ENCODE measurements around the gene ZNF219.
A peak's percentile ranks its signal among the peaks of the same experiment; 100 is the strongest.

ZNF219 gene

DNA sequence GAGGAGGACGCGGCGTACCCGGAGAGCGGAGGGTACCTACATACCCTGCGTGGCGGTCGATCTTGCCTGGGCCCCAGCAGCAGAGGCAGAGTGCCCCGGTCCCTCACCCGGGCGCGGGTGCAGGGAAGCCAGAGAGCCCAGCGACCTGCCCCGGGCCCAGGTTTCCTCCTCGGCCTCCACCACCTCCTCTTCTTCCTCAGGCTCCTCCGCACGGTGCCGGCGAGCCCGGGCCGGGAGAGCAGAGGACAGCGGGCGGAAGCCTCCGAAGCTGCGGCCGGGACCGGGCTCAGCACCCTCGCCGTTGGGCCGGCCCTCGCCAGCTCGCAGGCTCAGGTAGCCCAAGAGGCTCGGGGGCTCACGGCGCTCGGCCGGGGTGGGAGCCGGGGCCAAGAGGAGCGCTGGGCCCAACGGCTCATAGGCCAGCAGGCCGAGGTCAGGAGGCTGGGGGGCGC lies 6.6 kb downstream of the ZNF219 start:
- H3K79me2 ChIP-seq (ENCODE audit: insufficient read depth, low read length), result no peaks in the 10 kb centered on the region
- H3K4me3 ChIP-seq (ENCODE audit: low read depth in 1 of 2, low read length in 2 of 2), result no peak overlapping the region
- H3K27ac ChIP-seq (ENCODE audit: low read length), result no peak overlapping the region
- H4K20me1 ChIP-seq (ENCODE audit: insufficient read depth, low read length), result peaks cover 8% of the 10 kb centered on the region
- no peak for TF ChIP-seq EZH2 (IDR thresholded peaks at IDR 0.05; ENCODE audit: borderline replicate concordance, low read depth, low read length, severe bottlenecking)
- TF ChIP-seq, protein P1, sequence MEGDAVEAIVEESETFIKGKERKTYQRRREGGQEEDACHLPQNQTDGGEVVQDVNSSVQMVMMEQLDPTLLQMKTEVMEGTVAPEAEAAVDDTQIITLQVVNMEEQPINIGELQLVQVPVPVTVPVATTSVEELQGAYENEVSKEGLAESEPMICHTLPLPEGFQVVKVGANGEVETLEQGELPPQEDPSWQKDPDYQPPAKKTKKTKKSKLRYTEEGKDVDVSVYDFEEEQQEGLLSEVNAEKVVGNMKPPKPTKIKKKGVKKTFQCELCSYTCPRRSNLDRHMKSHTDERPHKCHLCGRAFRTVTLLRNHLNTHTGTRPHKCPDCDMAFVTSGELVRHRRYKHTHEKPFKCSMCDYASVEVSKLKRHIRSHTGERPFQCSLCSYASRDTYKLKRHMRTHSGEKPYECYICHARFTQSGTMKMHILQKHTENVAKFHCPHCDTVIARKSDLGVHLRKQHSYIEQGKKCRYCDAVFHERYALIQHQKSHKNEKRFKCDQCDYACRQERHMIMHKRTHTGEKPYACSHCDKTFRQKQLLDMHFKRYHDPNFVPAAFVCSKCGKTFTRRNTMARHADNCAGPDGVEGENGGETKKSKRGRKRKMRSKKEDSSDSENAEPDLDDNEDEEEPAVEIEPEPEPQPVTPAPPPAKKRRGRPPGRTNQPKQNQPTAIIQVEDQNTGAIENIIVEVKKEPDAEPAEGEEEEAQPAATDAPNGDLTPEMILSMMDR (IDR thresholded peaks at IDR 0.05; ENCODE audit: borderline replicate concordance, extremely low read depth, low read length, poor library complexity, severe bottlenecking), result no peak
- no peak for ATAC-seq (ENCODE audit: insufficient read depth, low read depth)
- H3K27me3 ChIP-seq (ENCODE audit: insufficient read depth, low read length, poor library complexity), result no peaks in the 10 kb centered on the region
- no peak overlapping the region for H2AFZ ChIP-seq (ENCODE audit: low read depth, low read length)
- H3K9me3 ChIP-seq (ENCODE audit: insufficient read depth, low read length, severe bottlenecking), result no peaks in the 10 kb centered on the region
- no peak overlapping the region for H3K9ac ChIP-seq (ENCODE audit: low read depth, low read length)
- DNase-seq, result no peak
- H3K36me3 ChIP-seq (ENCODE audit: insufficient read depth, low read length), result peaks cover 29% of the 10 kb centered on the region
- H3K4me2 ChIP-seq (ENCODE audit: insufficient read depth, low read length), result no peak overlapping the region
- H3K4me1 ChIP-seq (ENCODE audit: insufficient read depth, low read length), result peaks cover 6% of the 10 kb centered on the region; the same call in 1 of the 2 replicates

- no peak overlapping the region for H2AFZ ChIP-seq (ENCODE audit: low read depth, low read length)
- H3K9me3 ChIP-seq (ENCODE audit: insufficient read depth, low read length, severe bottlenecking), result no peaks in the 10 kb centered on the region
- H3K79me2 ChIP-seq (ENCODE audit: insufficient read depth, low read length), result no peaks in the 10 kb centered on the region
- peaks cover 29% of the 10 kb centered on the region for H3K36me3 ChIP-seq (ENCODE audit: insufficient read depth, low read length)
- peaks cover 8% of the 10 kb centered on the region for H4K20me1 ChIP-seq (ENCODE audit: insufficient read depth, low read length)
- H3K4me1 ChIP-seq (ENCODE audit: insufficient read depth, low read length), result peaks cover 6% of the 10 kb centered on the region; the same call in 1 of the 2 replicates
- TF ChIP-seq, protein P1 (IDR thresholded peaks at IDR 0.05; ENCODE audit: borderline replicate concordance, extremely low read depth, low read length, poor library complexity, severe bottlenecking), result no peak
- no peak for TF ChIP-seq EZH2 (IDR thresholded peaks at IDR 0.05; ENCODE audit: borderline replicate concordance, low read depth, low read length, severe bottlenecking)
- no peak overlapping the region for H3K4me3 ChIP-seq (ENCODE audit: low read depth in 1 of 2, low read length in 2 of 2)
- DNase-seq (no peak), ATAC-seq (ENCODE audit: insufficient read depth, low read depth) (no peak)
- no peak overlapping the region for H3K27ac ChIP-seq (ENCODE audit: low read length)
- no peak overlapping the region for H3K4me2 ChIP-seq (ENCODE audit: insufficient read depth, low read length)
- H3K27me3 ChIP-seq (ENCODE audit: insufficient read depth, low read length, poor library complexity), result no peaks in the 10 kb centered on the region
- H3K9ac ChIP-seq (ENCODE audit: low read depth, low read length), result no peak overlapping the region
Observed at GRCh38 chr14:21090940-21091663, 7.4 kb downstream of the ZNF219 start.

GRCh38 chr14:21090194-21090939 lies 8.1 kb downstream of the ZNF219 start:
- Histone ChIP-seq H2AFZ (ENCODE audit: low read depth, low read length) (no peak overlapping the region), H3K9ac (ENCODE audit: low read depth, low read length) (no peak overlapping the region), H3K79me2 (ENCODE audit: insufficient read depth, low read length) (no peaks in the 10 kb centered on the region), H3K27ac (ENCODE audit: low read length) (no peak overlapping the region), H3K4me3 (ENCODE audit: low read depth in 1 of 2, low read length in 2 of 2) (no peak overlapping the region), H3K4me1 (ENCODE audit: insufficient read depth, low read length) (peaks cover 6% of the 10 kb centered on the region; the same call in 1 of the 2 replicates), H3K9me3 (ENCODE audit: insufficient read depth, low read length, severe bottlenecking) (no peaks in the 10 kb centered on the region), H4K20me1 (ENCODE audit: insufficient read depth, low read length) (peaks cover 8% of the 10 kb centered on the region), H3K4me2 (ENCODE audit: insufficient read depth, low read length) (no peak overlapping the region), H3K36me3 (ENCODE audit: insufficient read depth, low read length) (peaks cover 29% of the 10 kb centered on the region), H3K27me3 (ENCODE audit: insufficient read depth, low read length, poor library complexity) (no peaks in the 10 kb centered on the region)
- ATAC-seq (ENCODE audit: insufficient read depth, low read depth) (peak; percentile 16; the same call in 1 of the 3 replicates), DNase-seq (peak; percentile 46)
- TF ChIP-seq, protein P1 (IDR thresholded peaks at IDR 0.05; ENCODE audit: borderline replicate concordance, extremely low read depth, low read length, poor library complexity, severe bottlenecking), result peak; percentile 64
- no peak for TF ChIP-seq EZH2 (IDR thresholded peaks at IDR 0.05; ENCODE audit: borderline replicate concordance, low read depth, low read length, severe bottlenecking)
